IPS DF 6.9 (cell line): ENCODE measurements around the gene CIDEC.

ENCODE experiments used
- DNase-seq: peaks from one replicate; pipeline ENCODE4 v3.0.0-alpha.2; 2013; ENCODE audit warnings: low read depth, low spot score
- H3K27ac ChIP-seq: one replicate; pipeline ENCODE4 v1.5.1; 2013; ENCODE audit warnings: low read length, control low read depth
- H3K27me3 ChIP-seq: 2 replicates; pipeline ENCODE4 v1.6.1; 2013; ENCODE audit warnings: mild to moderate bottlenecking, low read length; ENCODE audit not compliant: control insufficient read depth, insufficient read depth
- H3K36me3 ChIP-seq: 2 replicates; pipeline ENCODE4 v1.6.1; 2013; ENCODE audit warnings: low read length; ENCODE audit not compliant: control insufficient read depth, insufficient read depth
- H3K4me1 ChIP-seq: 2 replicates; pipeline ENCODE4 v1.6.1; 2013; ENCODE audit warnings: low read length; ENCODE audit not compliant: control insufficient read depth, insufficient read depth
- H3K4me3 ChIP-seq: 2 replicates; pipeline ENCODE4 v1.5.1; 2013; ENCODE audit warnings: mild to moderate bottlenecking, low read length
- H3K9me3 ChIP-seq: 2 replicates; pipeline ENCODE4 v1.6.1; 2013; ENCODE audit warnings: low read length, inconsistent platforms; ENCODE audit not compliant: control insufficient read depth, insufficient read depth
- WGBS: extraction: QIAGEN DNeasy Blood & Tissue Kit; methylation state at CpG from one replicate; pipeline ENCODE4 v1.1.7; 2013; ENCODE audit warnings: mixed read lengths, missing lambda C conversion rate; ENCODE audit not compliant: insufficient read length, insufficient coverage; 5-methylcytosine and 5-hydroxymethylcytosine counted together

CIDEC gene, protein sequence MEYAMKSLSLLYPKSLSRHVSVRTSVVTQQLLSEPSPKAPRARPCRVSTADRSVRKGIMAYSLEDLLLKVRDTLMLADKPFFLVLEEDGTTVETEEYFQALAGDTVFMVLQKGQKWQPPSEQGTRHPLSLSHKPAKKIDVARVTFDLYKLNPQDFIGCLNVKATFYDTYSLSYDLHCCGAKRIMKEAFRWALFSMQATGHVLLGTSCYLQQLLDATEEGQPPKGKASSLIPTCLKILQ

DNA sequence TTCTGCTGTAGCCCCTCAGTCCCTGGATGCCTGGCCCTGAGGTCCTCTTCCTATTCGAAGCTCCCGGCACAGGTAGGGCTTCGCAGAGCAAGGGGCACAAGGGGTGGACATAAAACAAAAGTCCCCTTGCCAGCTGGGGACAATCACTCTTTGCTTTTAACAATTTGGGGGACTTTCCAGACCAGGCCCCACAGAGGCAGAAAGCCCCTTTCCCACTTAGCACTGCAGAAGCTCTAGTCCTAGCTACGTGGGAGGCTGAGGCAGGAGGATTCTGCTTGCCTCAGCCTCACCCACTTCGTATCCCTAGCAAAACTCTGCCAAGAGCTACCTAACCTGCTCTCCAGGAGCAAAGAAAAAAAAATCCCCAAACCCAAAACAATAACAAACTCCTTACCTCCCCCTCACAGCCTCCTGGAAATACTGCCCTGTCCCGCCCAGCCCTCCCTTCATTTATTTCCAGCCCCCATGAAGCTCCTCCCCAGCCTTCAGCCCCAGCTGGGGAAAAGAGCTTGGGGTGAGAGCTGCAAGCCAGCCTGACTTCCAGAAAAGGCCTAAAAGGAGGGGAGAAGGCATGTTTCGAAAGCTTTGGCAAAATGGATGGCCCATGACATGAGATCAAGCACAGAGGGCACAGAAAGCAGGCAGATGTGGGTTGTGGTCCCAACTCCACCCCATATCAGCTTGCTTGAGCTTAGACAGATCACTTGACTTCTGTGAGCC, at the start of gene CIDEC:
TSS of gene CIDEC (minus strand) at position 424 of the 720 bp plus-strand sequence. CDS start 1,767 bp downstream, outside the sequence.
- H3K4me3 ChIP-seq: no peak within 1 kb of the TSS
- H3K9me3 ChIP-seq: no peaks in the 10 kb centered on the region
- no peak within 1 kb of the TSS for H3K27ac ChIP-seq
- H3K27me3 ChIP-seq: no peaks in the 10 kb centered on the region
- no peak for DNase-seq
- H3K36me3 ChIP-seq: no peaks in the 10 kb centered on the region
- H3K4me1 ChIP-seq: peaks cover 2% of the 10 kb centered on the region; the same call in 1 of the 2 replicates
- whole genome bisulfite sequencing: no CpG with 5 or more reads among the region's 7 CpGs

DNA sequence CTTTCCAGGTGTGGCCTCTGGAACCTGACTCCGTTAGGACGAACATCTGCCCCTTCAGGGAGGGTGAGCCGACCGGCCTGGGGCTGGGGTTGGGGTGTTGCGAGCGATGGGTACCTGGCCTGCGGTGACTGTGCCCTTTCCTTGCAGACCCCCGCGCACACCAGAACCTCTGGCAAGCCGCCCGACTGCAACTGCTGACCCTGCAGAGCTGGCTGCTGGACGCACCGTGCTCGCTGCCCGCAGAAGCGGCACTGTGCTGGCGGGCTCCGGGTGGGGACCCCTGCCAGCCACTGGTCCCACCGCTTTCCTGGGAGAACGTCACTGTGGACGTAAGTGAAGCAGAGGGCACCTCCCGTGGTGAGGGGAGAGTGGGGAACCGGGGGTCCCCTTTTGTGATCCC, 48.1 kb upstream of the CIDEC start:
- Histone ChIP-seq H3K4me1 (no peaks in the 10 kb centered on the region), H3K27me3 (no peaks in the 10 kb centered on the region), H3K4me3 (no peak overlapping the region), H3K9me3 (no peaks in the 10 kb centered on the region), H3K36me3 (no peaks in the 10 kb centered on the region), H3K27ac (no peak overlapping the region)
- WGBS: no CpG with 5 or more reads among the region's 23 CpGs
- DNase-seq: no peak

DNA sequence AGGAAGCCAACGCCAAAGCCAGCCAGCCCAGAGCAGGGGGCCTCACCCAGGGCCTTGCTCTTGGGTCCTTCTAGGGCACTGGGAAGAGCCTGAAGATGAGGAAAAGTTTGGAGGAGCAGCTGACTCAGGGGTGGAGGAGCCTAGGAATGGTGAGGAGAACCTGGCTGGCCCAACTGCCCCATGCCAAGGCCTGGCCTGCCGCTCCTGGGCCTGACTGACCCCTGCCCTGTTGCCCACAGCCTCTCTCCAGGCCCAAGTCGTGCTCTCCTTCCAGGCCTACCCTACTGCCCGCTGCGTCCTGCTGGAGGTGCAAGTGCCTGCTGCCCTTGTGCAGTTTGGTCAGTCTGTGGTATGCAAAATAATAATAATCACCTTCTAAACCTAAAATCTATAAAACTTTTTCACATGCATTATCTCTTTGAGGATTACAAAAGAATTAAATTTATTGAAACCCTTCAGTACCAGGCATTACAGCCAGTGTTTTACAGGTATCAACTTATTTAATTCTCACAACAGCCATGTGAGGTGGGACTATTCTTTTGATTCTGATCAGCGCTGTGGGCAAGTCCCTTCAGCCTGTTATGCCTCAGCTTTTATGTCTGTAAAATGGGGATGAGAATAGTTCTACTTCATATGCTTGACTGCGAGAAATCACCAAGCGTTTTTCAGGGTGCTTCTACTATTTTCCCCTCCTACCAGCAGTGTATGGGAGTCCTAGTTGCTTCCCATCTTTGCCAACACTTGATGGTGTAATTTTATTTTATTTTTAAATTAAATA, 38.4 kb upstream of the CIDEC start:
- WGBS: no CpG with 5 or more reads among the region's 8 CpGs
- H3K9me3 ChIP-seq: no peaks in the 10 kb centered on the region
- peaks cover 8% of the 10 kb centered on the region for H3K4me1 ChIP-seq
- no peak for DNase-seq
- H3K27ac ChIP-seq: no peak overlapping the region
- H3K27me3 ChIP-seq: no peaks in the 10 kb centered on the region
- no peak overlapping the region for H3K4me3 ChIP-seq
- H3K36me3 ChIP-seq: no peaks in the 10 kb centered on the region; the same call in 1 of the 2 replicates

DNA sequence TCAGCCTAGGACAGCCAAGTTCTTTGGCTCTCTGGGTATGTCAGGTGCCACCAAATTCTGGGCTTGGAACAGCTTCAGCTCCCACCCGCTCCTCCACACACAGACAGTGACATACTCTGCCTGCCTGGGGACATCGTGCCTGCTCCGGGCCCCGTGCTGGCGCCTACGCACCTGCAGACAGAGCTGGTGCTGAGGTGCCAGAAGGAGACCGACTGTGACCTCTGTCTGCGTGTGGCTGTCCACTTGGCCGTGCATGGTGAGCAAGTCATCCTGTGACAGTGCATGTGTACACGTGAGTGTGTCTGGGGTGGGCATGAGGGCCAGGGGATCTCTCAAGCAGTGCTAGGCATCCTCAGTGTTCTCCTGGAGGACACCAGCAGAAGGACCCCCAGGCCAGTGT, 37.8 kb upstream of the CIDEC start:
- no peaks in the 10 kb centered on the region for H3K9me3 ChIP-seq
- H3K27ac ChIP-seq: no peak overlapping the region
- H3K27me3 ChIP-seq: no peaks in the 10 kb centered on the region
- no CpG with 5 or more reads among the region's 10 CpGs for WGBS
- DNase-seq: no peak
- H3K36me3 ChIP-seq: no peaks in the 10 kb centered on the region; the same call in 1 of the 2 replicates
- H3K4me1 ChIP-seq: peaks cover 8% of the 10 kb centered on the region
- no peak overlapping the region for H3K4me3 ChIP-seq

DNA sequence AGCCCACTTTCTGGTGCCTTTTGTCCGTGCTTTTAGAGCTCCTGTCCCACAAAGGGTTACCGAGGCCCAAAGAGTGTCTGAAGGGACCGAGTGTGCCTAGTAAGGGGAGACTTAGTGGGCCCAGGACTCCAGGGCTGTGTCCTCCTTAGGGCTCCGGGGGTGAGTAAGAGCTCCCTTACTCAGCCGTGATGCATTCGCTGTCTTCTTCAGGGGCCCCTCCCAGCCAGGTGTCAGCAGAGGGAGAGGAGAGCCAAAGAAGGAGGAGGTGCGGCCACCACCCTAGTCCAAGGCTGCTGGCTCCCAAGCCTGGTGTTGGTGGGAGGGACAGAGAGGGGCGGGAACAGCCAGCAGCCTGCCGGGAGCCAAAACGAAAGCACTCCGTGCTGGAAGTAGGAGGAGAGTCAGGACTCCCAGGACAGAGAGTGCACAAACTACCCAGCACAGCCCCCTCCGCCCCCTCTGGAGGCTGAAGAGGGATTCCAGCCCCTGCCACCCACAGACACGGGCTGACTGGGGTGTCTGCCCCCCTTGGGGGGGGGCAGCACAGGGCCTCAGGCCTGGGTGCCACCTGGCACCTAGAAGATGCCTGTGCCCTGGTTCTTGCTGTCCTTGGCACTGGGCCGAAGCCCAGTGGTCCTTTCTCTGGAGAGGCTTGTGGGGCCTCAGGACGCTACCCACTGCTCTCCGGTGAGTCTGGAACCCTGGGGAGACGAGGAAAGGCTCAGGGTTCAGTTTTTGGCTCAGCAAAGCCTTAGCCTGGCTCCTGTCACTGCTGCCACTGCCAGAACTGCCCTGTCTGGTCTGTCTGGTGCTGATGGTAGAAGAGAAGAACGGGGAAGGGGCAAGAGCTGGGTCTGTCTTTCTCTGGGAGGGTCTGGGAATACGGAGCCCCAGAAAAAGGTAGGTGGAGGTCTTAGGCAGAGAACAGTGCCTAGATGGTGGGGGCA, 37.0 kb upstream of the CIDEC start, which contains the start of gene IL17RC:
TSS of gene IL17RC (plus strand) at position 365 of the 947 bp plus-strand sequence. CDS start at position 583, 218 bp downstream.
- Histone ChIP-seq H3K36me3 (no peaks in the 10 kb centered on the region; the same call in 1 of the 2 replicates), H3K27me3 (no peaks in the 10 kb centered on the region), H3K4me3 (peak within 1 kb of the TSS; percentile 75; the same call in 1 of the 2 replicates), H3K9me3 (no peaks in the 10 kb centered on the region), H3K27ac (no peak within 1 kb of the TSS), H3K4me1 (peaks cover 8% of the 10 kb centered on the region)
- WGBS: no CpG with 5 or more reads among the region's 19 CpGs
- DNase-seq: no peak

DNA sequence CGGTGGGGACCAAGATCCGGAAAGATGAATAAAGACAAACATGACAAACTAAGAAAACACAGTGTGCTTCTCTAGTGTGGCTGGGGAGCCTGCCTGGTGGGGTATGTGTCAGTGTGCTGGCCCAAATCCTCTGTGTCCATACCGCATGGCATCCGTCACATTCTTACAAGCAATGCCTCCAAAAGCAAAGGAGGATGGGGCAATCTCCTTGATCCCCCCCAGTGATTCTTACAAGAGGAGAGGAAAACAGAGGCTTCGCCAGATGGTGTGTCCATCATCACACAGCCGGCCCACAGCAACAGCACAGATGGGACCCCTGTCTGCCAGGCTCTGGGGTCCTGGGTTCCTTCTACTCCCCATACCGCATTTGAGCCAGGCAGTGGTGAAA, 36.3 kb upstream of the CIDEC start:
- no peak for DNase-seq

DNA sequence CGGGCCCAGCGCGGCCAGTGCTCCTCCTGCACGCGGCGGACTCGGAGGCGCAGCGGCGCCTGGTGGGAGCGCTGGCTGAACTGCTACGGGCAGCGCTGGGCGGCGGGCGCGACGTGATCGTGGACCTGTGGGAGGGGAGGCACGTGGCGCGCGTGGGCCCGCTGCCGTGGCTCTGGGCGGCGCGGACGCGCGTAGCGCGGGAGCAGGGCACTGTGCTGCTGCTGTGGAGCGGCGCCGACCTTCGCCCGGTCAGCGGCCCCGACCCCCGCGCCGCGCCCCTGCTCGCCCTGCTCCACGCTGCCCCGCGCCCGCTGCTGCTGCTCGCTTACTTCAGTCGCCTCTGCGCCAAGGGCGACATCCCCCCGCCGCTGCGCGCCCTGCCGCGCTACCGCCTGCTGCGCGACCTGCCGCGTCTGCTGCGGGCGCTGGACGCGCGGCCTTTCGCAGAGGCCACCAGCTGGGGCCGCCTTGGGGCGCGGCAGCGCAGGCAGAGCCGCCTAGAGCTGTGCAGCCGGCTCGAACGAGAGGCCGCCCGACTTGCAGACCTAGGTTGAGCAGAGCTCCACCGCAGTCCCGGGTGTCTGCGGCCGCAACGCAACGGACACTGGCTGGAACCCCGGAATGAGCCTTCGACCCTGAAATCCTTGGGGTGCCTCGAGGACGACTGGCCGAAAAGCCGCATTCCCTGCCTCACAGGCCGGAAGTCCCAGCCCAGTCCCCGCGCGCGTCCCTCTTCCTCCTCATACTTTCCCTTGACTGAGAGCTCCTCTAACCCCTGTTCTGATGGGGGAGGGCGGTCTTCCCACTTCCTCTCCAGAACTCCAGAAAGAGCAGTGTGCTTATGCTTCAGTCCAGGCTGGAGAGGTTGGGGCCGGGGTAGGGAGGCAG, 35.4 kb upstream of the CIDEC start:
- Histone ChIP-seq H3K27ac (no peak overlapping the region), H3K27me3 (no peaks in the 10 kb centered on the region), H3K9me3 (no peaks in the 10 kb centered on the region), H3K4me1 (peaks cover 8% of the 10 kb centered on the region), H3K4me3 (peak overlapping the region; percentile 75), H3K36me3 (no peaks in the 10 kb centered on the region; the same call in 1 of the 2 replicates)
- DNase-seq: no peak
- no CpG with 5 or more reads among the region's 99 CpGs for WGBS

More for the DNA sequence above, 36.3 kb upstream of the CIDEC start:
- H3K27ac ChIP-seq: no peak overlapping the region
- H3K4me1 ChIP-seq: peaks cover 8% of the 10 kb centered on the region
- no peaks in the 10 kb centered on the region for H3K27me3 ChIP-seq
- H3K4me3 ChIP-seq: no peak overlapping the region
- H3K36me3 ChIP-seq: no peaks in the 10 kb centered on the region; the same call in 1 of the 2 replicates
- no peaks in the 10 kb centered on the region for H3K9me3 ChIP-seq
- WGBS: no CpG with 5 or more reads among the region's 7 CpGs

DNA sequence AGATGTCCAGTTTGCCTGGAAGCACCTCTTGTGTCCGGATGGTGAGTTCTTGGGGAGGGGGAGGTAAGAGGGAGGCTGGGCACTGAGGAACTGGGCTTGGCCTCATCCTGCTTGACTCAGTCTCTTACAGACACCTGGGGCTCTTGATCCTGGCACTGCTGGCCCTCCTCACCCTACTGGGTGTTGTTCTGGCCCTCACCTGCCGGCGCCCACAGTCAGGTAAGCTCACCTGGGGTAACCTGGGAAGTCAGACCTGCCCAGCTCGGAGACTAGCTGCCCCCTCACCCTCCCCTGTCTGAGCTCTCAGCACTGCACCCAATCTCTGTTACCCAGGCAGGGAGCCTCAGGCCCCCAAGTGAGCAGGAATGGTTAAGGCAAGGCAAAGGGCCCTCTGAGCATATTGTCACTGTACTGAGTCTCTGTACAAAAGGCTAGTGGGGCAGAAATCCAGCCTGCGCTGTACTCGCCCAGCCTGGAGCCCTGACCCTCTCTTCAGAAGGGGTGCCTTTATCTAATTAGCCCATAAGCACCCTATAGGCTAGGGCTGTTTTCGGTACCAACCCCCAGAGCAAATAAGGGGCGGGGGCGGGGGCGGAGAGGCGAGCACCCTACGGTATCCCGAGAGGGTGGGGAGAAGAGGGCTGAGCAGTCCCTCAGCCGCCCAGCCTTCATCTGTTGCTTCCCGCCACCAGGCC, 34.7 kb upstream of the CIDEC start:
- H3K36me3 ChIP-seq: no peaks in the 10 kb centered on the region; the same call in 1 of the 2 replicates
- no peaks in the 10 kb centered on the region for H3K27me3 ChIP-seq
- H3K4me3 ChIP-seq: peak overlapping the region; percentile 75; the same call in 1 of the 2 replicates
- no peak overlapping the region for H3K27ac ChIP-seq
- no peak for DNase-seq
- no CpG with 5 or more reads among the region's 15 CpGs for WGBS
- H3K4me1 ChIP-seq: peaks cover 8% of the 10 kb centered on the region
- no peaks in the 10 kb centered on the region for H3K9me3 ChIP-seq
